Stimulated activated CD8-positive, alpha-beta memory T cell treated with anti-CD3 and anti-CD28 coated beads, Interleukin-2, amount 100 ng/mL, for 1 hour (primary cell): ENCODE data around the gene CNTD1.
"Not testable (repeated sequence)": the region's sequence is repeated elsewhere in the genome, so short reads cannot be mapped to it uniquely, and the experiment has no call there.

Source experiments
- DNase-seq, 2 donors: peaks; one replicate each; pipeline ENCODE4 v3.0.0-alpha.2; 2020; ENCODE audit warnings: low read depth in 2 of 2

CNTD1 gene

DNA sequence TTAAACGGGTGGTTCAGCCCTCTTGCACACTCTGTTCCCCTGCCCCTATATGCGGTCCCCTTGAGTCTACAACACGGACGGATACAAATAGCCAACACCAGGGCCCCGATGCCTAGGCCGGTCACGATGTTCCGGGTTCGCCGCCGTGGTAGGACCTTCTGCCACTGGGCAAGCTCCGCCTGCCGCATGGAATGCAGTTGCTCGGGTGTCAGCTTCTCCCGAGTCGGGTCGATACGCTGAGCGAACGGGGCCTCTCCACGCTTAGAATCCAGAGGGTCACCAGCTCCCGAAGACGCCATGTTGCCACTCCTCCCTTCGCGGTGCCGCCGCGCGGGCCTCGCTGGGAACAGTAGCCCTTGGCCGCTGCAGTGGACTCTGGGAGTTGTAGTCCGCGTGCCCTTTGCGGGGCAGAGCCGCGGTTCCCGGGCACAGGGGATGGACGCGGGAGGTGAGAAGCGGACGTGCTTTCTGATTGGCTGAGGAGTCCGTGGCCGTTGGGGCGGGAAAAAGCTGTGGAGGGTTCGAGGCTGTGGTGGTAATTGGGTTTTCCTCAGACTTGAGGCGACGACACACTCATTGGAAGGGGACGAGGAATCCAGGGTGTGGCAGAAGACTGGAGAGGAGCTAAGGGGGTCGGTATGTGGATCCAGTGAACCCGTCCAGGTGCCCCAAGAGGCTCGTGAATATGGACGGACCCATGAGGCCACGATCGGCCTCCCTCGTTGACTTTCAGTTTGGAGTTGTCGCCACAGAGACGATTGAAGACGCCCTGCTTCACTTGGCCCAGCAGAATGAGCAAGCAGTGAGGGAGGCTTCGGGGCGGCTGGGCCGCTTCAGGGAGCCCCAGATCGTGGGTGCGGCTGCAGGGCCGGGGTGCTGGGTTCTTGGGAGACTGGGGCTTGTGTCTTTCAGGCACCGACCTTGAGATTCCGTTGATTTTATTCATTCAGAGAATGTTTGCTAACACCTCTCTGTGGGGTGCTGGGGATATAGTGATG, at the start of gene CNTD1, which contains the start of gene COA3:
Gene CNTD1 (plus strand): TSS at position 479 of the 998 bp plus-strand sequence. CDS start 207 bp downstream, at position 686.
Gene COA3 (minus strand): TSS at position 322 of the 998 bp plus-strand sequence. CDS start 23 bp downstream, at position 299.
- peak; percentile 47 to 57 for DNase-seq

DNA sequence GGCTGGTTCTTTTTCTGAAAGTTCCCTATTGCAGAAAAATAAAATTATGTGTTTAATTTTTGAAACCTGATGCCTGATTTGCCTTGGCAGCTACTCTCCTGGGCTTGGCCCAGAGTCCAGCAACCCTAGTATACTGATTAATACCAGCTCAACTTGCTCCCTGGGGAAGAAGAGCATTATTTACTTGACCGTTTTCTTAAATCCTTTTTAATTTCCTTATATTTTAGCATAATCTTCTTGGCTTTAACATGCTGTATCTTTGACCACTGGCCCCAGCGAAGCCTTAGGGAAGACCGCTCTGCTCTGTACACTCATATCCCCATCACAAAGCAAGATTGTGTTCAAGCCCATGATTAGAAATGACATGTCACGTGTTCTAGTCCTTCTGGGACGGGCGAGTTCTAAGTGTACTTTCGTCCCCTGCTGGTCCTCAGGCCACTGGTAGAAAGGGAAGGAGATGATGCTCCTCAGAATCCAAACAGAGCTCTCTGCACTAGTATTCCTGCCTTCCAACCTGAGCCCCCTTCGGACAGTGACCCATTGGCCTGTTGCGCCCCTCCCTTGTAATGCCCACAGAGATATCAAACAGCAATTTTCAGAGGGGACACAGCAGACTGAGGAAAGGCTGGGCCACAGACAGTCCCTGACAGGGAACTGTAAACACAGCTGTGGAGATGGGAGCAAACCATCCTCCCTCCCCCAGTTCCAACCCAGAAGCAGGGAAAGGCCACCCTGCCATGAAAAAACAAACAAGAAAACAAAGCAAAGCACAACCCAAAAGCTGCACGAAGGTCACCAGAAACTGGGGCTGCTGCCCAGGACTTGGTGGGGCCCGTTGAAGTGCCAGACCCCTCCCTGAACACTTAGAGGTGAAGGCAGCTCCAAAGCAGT, 49.5 kb upstream of the CNTD1 start:
- DNase-seq: no peak

DNA sequence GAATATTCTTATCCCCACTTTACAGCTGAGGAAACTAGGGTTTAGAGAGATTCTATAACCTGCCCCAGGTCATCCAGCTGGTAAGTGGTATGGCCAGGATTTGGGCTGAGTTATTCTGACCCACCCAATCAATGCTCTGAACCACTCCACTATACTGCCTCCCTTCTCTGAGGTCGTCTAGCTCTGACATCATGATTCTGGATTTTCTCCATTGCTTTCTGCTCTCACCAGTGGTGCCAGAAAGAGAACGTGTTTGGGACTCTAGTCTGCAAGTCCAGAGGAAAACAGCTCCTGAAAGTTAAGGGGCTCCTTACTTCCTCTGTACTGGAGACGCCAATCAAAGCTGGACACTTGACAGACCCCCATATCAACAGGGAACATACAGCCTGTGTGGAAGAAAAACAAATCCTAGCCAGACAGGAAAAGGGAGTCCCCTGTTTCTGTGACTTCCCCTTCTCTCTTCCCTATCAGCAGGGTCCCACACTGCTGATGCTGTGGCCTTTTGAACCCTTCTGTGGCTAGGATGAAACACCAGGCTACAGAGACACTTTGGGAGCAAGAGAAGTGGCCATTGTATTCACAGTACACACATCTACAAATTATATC, 47.8 kb upstream of the CNTD1 start:
- no peak for DNase-seq

DNA sequence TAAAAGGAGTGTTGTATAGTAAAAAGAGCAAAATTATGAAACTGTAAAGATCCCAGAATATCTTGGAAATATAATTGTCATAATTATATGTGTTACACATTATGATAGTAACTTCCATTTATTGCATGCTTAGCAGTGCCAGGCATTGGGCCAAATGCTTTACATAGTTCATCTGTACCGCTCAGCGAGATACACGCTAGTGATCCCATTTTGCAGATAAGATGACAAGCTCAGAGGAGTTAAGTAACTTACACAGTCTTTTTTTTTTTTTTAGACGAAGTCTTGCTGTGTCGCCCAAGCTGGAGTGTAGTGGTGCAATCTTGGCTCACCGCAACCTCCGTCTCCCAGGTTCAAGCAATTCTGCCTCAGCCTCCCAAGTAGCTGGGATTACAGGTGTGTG, 47.0 kb upstream of the CNTD1 start:
- no peak for DNase-seq

DNA sequence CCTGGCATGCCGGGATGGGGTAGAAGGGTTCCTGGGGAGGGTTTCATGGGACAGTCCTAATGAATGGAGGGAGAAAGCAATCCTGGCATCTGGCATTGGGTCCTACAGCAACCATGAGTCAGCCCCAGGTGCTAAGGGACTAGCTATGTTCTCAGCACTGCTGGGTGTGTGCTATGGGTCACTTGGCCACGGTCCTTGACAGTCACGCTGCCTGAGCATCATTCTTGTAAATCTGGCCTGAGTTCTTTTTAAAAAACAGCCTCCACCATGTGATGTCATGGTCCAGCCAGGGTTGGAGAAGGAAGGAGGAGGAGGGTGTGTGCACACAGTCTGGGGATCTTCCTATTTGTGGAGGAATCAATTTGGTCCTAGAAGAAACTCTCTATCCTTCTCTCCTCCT, 43.9 kb upstream of the CNTD1 start:
- DNase-seq: no peak

GRCh38 chr17:42759982-42760651, 38.5 kb upstream of the CNTD1 start:
- DNase-seq: no peak

- no peak for DNase-seq
These were observed 37.7 kb upstream of the CNTD1 start, which contains the start of gene RAMP2 for GRCh38 chr17:42760652-42761581. TSS of gene RAMP2 (plus strand) at chr17:42761227. CDS start at chr17:42761262, 35 bp downstream.

GRCh38 chr17:42761638-42762037, 37.0 kb upstream of the CNTD1 start:
- DNase-seq: no peak

DNA sequence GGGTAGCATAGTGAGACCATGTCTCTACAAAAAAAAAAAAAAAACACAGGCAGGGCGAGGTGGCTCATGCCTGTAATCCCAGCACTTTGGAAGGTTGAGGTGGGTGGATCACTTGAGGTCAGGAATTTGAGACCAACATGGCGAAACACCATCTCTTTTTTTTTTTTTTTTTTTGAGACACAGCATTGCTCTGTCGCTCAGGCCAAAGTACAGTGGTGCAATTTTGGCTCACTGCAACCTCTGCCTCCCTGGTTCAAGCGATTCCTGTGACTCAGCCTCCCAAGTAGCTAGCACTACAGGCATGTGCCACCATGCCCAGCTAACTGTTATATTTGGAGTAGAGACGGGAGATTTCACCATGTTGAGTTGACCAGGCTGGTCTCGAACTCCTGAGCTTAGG, 32.5 kb upstream of the CNTD1 start:
- DNase-seq: no peak

GRCh38 chr17:42767512-42767911, 31.1 kb upstream of the CNTD1 start:
- DNase-seq: no peak

DNA sequence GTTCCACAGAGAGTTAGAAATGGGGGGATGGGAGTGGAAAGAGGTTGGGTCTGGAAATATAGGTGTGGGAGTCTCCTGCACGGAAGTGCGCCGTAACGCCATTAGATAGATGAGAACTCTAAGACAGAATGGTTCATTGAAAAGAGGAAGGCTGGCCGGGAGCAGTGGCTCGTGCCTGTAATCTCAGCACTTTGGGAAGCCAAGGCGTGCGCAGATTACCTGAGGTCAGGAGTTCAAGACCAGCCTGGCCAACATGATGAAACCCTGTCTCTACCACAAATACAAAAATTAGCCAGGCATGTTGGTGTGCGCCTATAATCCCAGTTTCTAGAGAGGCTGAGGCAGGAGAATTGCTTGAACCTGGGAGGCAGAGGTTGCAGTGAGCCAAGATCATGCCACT, 30.7 kb upstream of the CNTD1 start:
- DNase-seq: not testable (repeated sequence)

GRCh38 chr17:42769964-42770363, 28.7 kb upstream of the CNTD1 start:
- not testable (repeated sequence) for DNase-seq

GRCh38 chr17:42772945-42773289, 25.7 kb upstream of the CNTD1 start:
- no peak for DNase-seq

GRCh38 chr17:42773290-42774035, 25.2 kb upstream of the CNTD1 start, which contains the start of gene VPS25:
TSS of gene VPS25 (plus strand) at chr17:42773449. CDS start at chr17:42773476, 27 bp downstream.
- peak; percentile 50 to 59 for DNase-seq

GRCh38 chr17:42774066-42774745, 24.5 kb upstream of the CNTD1 start:
- DNase-seq: no peak

DNA sequence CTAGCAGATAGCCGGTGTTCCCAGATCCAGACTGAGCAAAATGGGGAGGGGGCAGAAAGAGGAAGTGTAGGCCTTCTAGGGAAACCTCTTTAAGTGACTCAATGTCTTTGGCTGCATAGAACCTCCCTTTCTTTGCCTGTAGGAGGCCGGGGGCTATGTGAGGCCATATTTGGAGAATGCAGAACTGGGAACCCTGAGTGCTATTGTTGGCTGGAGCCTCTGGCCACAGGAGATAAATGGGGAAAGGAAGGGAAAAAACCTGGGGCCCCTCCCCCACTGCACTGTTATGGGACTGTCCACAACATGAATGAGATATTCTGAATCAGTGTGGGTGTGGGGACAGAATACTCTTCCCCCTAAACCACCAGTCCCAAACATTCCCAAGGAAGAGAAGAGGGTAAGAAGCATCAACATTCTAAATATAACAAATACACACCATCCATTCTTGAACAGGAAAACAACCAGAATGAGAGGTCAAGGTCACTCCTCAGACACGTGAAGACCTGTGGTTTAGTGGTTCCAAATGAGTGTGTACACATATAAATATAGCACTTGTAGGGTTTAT, 23.0 kb upstream of the CNTD1 start:
- DNase-seq: no peak

- no peak for DNase-seq
These were observed 20.1 kb upstream of the CNTD1 start for GRCh38 chr17:42778570-42778969.

GRCh38 chr17:42779304-42779935, 19.2 kb upstream of the CNTD1 start:
- DNase-seq: no peak
